SU-DHL-6 (cell line): ENCODE measurements around the gene GRID2.

Source experiments
- CTCF ChIP-seq: fragments of 200-600 bp; sonication (generic); IDR thresholded peaks from one replicate; pipeline ENCODE4 v1.5.1; 2017; ENCODE audit warnings: antibody characterized with exemption, mild to moderate bottlenecking, low read length, moderate library complexity; ENCODE audit not compliant: insufficient read depth, poor library complexity, severe bottlenecking
- EZH2phosphoT487 ChIP-seq: fragments of 200-600 bp; sonication (generic), shearing (Covaris generic); conservative IDR thresholded peaks from 2 replicates; pipeline ENCODE4 v1.6.1; 2018; ENCODE audit warnings: mild to moderate bottlenecking, antibody characterized with exemption, low read length, moderate library complexity, mixed read lengths

GRCh38 chr4:93199492-93199891, 895.7 kb downstream of the GRID2 start:
- TF ChIP-seq EZH2phosphoT487 (no peak), CTCF (no peak)
